HepG2 (cell line): Measurements from ENCODE around the gene HOXB2. TPM values are rescaled to one million over a fixed set of nuclear protein-coding genes. Genes with fewer than 3 reads are reported as not detected.

ENCODE experiments used
- ATAC-seq: fragments of 200-7000 bp; cut with Tn5 transposase; 3 replicates; pipeline ENCODE4 v1.9.1; 2020; ENCODE audit warnings: mild to moderate bottlenecking, moderate library complexity
- BruUV-seq: library from RNA; stranded (reverse); fragments of 400-500 nt; replicated peaks from 2 replicates; lab custom pipeline; 2021; lab: Mats Ljungman, UMichigan
- CTCF ChIA-PET: fragments of 300-600 bp; formaldehyde crosslinking; extraction: SDS; loops from one replicate; lab custom pipeline; 2021; ENCODE audit warnings: low total read pairs, inconsistent platforms, low intra/inter-chr PET ratio; lab: Yijun Ruan, JAX
- POLR2A ChIA-PET: fragments of 350-600 bp; sonication (Branson Sonifier 250); formaldehyde crosslinking; loops from one replicate; lab custom pipeline; 2020; ENCODE audit warnings: antibody characterized with exemption, inconsistent platforms; lab: Yijun Ruan, JAX
- DNase-seq: peaks from one replicate; pipeline ENCODE4 v3.0.0-alpha.2; 2015; ENCODE audit warnings: low spot score
- FAIRE-seq: peaks from 3 replicates; lab custom pipeline; 2011; peaks lifted over from hg19 to GRCh38; lab: Jason Lieb, UNC
- H2AFZ ChIP-seq: one replicate; pipeline ENCODE4 v1.6.1; 2011; ENCODE audit warnings: low read length, inconsistent platforms
- H3K27ac ChIP-seq: fragments of 300-600 bp; 3 replicates; pipeline ENCODE4 v1.8.0; 2011; ENCODE audit warnings: mixed run types, mild to moderate bottlenecking, mixed read lengths, low read length, inconsistent platforms; ENCODE audit not compliant: insufficient read depth; ENCODE audit errors: extremely low read length
- H3K27me3 ChIP-seq, 2 experiments: fragments of 200-600 bp in 1 of 2; 2 replicates in 1 of 2; 3 replicates in 1 of 2; pipeline versions ENCODE4 v1.6.0 to v1.8.0; 2011; ENCODE audit warnings: low read length in 2 of 2, mild to moderate bottlenecking in 2 of 2, moderate library complexity in 2 of 2, inconsistent platforms in 1 of 2; ENCODE audit not compliant: insufficient read depth in 2 of 2, control insufficient read depth in 1 of 2
- H3K36me3 ChIP-seq, 2 experiments: fragments of 200-600 bp in 1 of 2; replicated peaks in 1 of 2; 2 replicates in 1 of 2; 3 replicates in 1 of 2; pipeline versions ENCODE4 v1.5.1 to v1.8.0; 2011; ENCODE audit warnings: low read length in 2 of 2, inconsistent platforms in 1 of 2; ENCODE audit not compliant: insufficient read depth in 2 of 2, control insufficient read depth in 1 of 2
- H3K4me1 ChIP-seq: 2 replicates; pipeline ENCODE4 v1.5.1; 2012; ENCODE audit warnings: low read length, inconsistent platforms; ENCODE audit not compliant: insufficient read depth
- H3K4me2 ChIP-seq: 2 replicates; pipeline ENCODE4 v1.6.0; 2011; ENCODE audit warnings: low read depth, low read length, inconsistent platforms
- H3K4me3 ChIP-seq, 3 experiments: fragments of 200-600 bp in 1 of 3; sonication (generic), shearing (Covaris generic) in 1 of 3; replicated peaks in 1 of 3; 2 replicates each; pipeline ENCODE4 v1.5.1; 2011 to 2016; ENCODE audit warnings: low read length in 3 of 3, inconsistent platforms in 2 of 3, low read depth in 2 of 3, mild to moderate bottlenecking in 2 of 3, control low read depth in 1 of 3, mixed read lengths in 1 of 3; ENCODE audit not compliant: insufficient read depth in 1 of 3
- H3K79me2 ChIP-seq: one replicate; pipeline ENCODE4 v1.6.1; 2011; ENCODE audit warnings: low read length, inconsistent platforms; ENCODE audit not compliant: insufficient read depth
- H3K9ac ChIP-seq: 2 replicates; pipeline ENCODE4 v1.6.0; 2011; ENCODE audit warnings: mild to moderate bottlenecking, low read depth, low read length, inconsistent platforms; ENCODE audit not compliant: insufficient read depth
- H3K9me3 ChIP-seq: 2 replicates; pipeline ENCODE4 v1.5.1; 2012; ENCODE audit warnings: mild to moderate bottlenecking, low read length
- H4K20me1 ChIP-seq: 2 replicates; pipeline ENCODE4 v1.6.0; 2011; ENCODE audit warnings: inconsistent platforms, mild to moderate bottlenecking, low read length, moderate library complexity; ENCODE audit not compliant: insufficient read depth
- KDM6A ChIP-seq: IDR thresholded peaks from 2 replicates; pipeline ENCODE4 v1.6.1; 2016; ENCODE audit warnings: low read depth
- NR0B2 ChIP-seq: sonication (generic); formaldehyde crosslinking; IDR thresholded peaks from 2 replicates; pipeline ENCODE4 v1.4.0; 2020; ENCODE audit warnings: mild to moderate bottlenecking, missing genetic modification reagents
- ZMYM2 ChIP-seq: sonication (generic); formaldehyde crosslinking; IDR thresholded peaks from 2 replicates; pipeline ENCODE4 v1.8.0; 2022; ENCODE audit warnings: mild to moderate bottlenecking, missing genetic modification reagents
- ZNF253 ChIP-seq: sonication (generic); formaldehyde crosslinking; IDR thresholded peaks from 2 replicates; pipeline ENCODE4 v1.8.0; 2022; ENCODE audit warnings: mild to moderate bottlenecking, missing genetic modification reagents, borderline replicate concordance
- ZNF335 ChIP-seq: sonication (generic); formaldehyde crosslinking; IDR thresholded peaks from 2 replicates; pipeline ENCODE4 v1.4.0; 2020; ENCODE audit warnings: missing genetic modification reagents
- ZNF570 ChIP-seq: sonication (generic); formaldehyde crosslinking; IDR thresholded peaks from 2 replicates; pipeline ENCODE4 v1.4.0; 2020; ENCODE audit warnings: mild to moderate bottlenecking, missing genetic modification reagents, borderline replicate concordance
- WGBS: methylation state at CpG from one replicate; pipeline ENCODE4 v1.1.6; 2017; ENCODE audit warnings: low lambda C conversion rate; 5-methylcytosine and 5-hydroxymethylcytosine counted together
- in situ Hi-C: cut with HindIII; loops from 2 replicates; pipeline ENCODE4 v1.10.0; 2017; ENCODE audit warnings: low pct_unique_long_range_greater_than_20kb; ENCODE audit not compliant: extremely low pct_ligation_motif_present
- intact Hi-C: fragments of 100-400 bp; cut with micrococcal nuclease; formaldehyde crosslinking; loops from one replicate; pipeline ENCODE4 v1.10.0; 2022; ENCODE audit not compliant: unreplicated experiment
- polyA plus RNA-seq, 8 experiments: library from polyadenylated mRNA; depleted of rRNA in 3 of 8; stranded (reverse) in 7 of 8; unstranded in 1 of 8; fragments of >200 nt; fragmentation: Illumina TruSeq in 4 of 8; extraction: Trizol in 4 of 8; gene quantifications; 2 replicates each; pipeline versions ENCODE4 v1.2.1 to v1.2.3, GENCODE V29; 2011 to 2016; ENCODE audit warnings: low read depth in 4 of 8, missing spikeins in 1 of 8, mixed read lengths in 1 of 8; ENCODE audit not compliant: insufficient read depth in 1 of 8
- total RNA-seq, 5 experiments: library from RNA; depleted of rRNA; stranded (reverse); fragments of >200 nt; fragmentation: Illumina TruSeq; extraction: Trizol; gene quantifications; 2 replicates each; pipeline ENCODE4 v1.2.3, GENCODE V29; 2016; ENCODE audit warnings: low read depth in 1 of 5
- TF ChIP-seq, protein P1 (sequence below): sonication (generic); formaldehyde crosslinking; IDR thresholded peaks from 2 replicates; pipeline ENCODE4 v1.4.0; 2020; ENCODE audit warnings: missing genetic modification reagents, borderline replicate concordance

Gene HOXB2
- total and polyA plus RNA-seq, 2 of the 13 experiments (the other 11 are each of a cell fraction or from before 2014, with no cell fraction given): not detected

GRCh38 chr17:48567209-48567608 lies 22.3 kb upstream of the HOXB2 start:
- CTCF ChIA-PET: no interaction called here
- Histone ChIP-seq H3K4me2 (no peak overlapping the region), H3K27ac (no peak overlapping the region), H3K9me3 (no peaks in the 10 kb centered on the region), H2AFZ (no peak overlapping the region), H3K36me3 (no peaks in the 10 kb centered on the region), H4K20me1 (0 out of 2 replicates have a peak, but pooled peaks cover 4% of the 10 kb centered on the region), H3K79me2 (no peaks in the 10 kb centered on the region), H3K9ac (no peak overlapping the region), H3K4me1 (no peaks in the 10 kb centered on the region), H3K4me3 (no peak overlapping the region), H3K27me3 (peaks cover 12 to 95% of the 10 kb centered on the region in 2 experiments)
- no peak for DNase-seq
- in situ Hi-C loops: no loop called here
- FAIRE-seq: no peak
- WGBS: 3% methylated on average over 5 of the region's 6 CpGs
- POLR2A ChIA-PET: no interaction called here
- intact Hi-C loops: no loop called here
- no TSS peak for BruUV-seq
- no peak for ATAC-seq
- no peak for TF ChIP-seq ZNF570 (CRISPR knock-in tag)
- TF ChIP-seq ZNF335: no peak
- no peak for TF ChIP-seq ZMYM2
- TF ChIP-seq NR0B2: no peak
- TF ChIP-seq, protein P1, sequence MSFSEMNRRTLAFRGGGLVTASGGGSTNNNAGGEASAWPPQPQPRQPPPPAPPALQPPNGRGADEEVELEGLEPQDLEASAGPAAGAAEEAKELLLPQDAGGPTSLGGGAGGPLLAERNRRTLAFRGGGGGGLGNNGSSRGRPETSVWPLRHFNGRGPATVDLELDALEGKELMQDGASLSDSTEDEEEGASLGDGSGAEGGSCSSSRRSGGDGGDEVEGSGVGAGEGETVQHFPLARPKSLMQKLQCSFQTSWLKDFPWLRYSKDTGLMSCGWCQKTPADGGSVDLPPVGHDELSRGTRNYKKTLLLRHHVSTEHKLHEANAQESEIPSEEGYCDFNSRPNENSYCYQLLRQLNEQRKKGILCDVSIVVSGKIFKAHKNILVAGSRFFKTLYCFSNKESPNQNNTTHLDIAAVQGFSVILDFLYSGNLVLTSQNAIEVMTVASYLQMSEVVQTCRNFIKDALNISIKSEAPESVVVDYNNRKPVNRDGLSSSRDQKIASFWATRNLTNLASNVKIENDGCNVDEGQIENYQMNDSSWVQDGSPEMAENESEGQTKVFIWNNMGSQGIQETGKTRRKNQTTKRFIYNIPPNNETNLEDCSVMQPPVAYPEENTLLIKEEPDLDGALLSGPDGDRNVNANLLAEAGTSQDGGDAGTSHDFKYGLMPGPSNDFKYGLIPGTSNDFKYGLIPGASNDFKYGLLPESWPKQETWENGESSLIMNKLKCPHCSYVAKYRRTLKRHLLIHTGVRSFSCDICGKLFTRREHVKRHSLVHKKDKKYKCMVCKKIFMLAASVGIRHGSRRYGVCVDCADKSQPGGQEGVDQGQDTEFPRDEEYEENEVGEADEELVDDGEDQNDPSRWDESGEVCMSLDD (CRISPR knock-in tag): no peak
- no peak for TF ChIP-seq ZNF253 (CRISPR knock-in tag)
- TF ChIP-seq KDM6A (CRISPR knock-in tag): no peak
